ENCODE data around the gene CDRT4. TPM values are rescaled to one million over a fixed set of nuclear protein-coding genes. Genes with fewer than 3 reads are reported as not detected.

The CDRT4 gene
- polyA plus RNA-seq, 1 of the 3 experiments (the other 2 are of a cell fraction), result 4.6 TPM

DNA sequence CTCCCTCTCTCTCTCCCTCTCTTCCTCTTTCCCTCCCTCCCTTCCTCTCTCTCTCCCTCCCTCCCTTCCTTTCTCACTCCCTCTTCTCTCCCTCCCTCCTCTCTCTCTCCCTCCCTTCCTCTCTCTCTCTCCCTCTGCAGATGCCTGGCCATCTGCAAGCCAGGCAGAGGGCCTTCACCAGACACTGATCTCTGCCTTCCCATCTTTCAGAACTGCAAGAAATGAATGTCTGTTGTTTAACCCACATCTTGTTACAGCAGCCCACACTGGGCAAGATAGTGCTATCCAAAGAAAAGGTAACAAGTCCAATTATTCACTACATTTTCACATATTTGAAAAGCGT lies 26.2 kb upstream of the CDRT4 start:
- CTCF ChIA-PET, result interaction anchor here (0.7 to 20.1 kb wide), 3 partner anchors 9 to 231 kb away, joined by 6 to 359 read pairs (median 7); partner anchors contain the start of gene PMP22
- 3% methylated on average over 1 of the region's 1 CpG for WGBS (ENCODE audit: low lambda C conversion rate)
- no peak for DNase-seq

DNA sequence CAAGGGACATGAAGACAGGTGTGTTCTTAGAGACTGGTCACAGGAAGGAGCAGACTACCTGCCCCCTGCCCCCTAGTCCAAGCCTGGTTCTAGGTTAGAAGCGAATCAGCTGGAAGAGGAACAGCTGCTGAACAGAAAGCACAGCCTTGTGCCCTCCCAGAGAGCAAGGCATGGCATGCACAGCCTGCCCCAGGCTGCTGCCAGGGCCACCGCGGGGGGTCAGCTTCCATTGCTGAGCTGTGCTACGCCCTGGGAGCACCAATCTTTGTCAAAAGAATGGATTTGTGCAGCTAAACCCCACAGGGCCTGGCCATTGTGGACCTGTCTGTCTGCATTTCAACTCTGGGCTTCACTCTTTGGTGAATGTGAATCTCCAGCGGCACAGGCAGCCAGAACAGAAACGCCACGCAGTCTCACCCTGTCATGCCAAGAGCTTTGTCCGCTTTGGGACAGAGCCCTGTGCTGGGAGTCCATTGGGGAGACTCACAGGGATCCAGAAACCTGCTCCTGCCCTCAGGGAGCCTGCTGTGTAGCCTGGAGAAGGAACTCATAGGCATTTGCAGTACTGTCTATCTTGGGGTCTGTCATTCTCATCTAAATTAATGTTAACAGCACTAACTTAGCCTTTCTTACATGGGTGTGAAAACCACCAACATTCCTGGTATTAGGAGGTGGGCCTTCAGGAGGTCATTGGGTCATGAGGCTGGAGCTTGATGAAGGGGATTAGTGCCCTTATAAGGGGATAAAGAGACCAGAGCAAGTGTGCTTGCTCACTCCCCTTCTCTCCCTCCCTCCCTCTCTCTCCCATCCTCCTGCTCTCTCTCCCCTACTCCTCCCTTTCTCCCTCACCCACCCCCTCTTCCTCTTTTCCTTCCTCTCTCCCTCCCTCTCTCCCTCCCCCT lies 25.6 kb upstream of the CDRT4 start:
- no peaks in the 10 kb centered on the region for H3K9me3 ChIP-seq
- no peak for TF ChIP-seq MXI1 (IDR thresholded peaks at IDR 0.05; ENCODE audit: low read depth, low read length)
- TF ChIP-seq, protein P1, sequence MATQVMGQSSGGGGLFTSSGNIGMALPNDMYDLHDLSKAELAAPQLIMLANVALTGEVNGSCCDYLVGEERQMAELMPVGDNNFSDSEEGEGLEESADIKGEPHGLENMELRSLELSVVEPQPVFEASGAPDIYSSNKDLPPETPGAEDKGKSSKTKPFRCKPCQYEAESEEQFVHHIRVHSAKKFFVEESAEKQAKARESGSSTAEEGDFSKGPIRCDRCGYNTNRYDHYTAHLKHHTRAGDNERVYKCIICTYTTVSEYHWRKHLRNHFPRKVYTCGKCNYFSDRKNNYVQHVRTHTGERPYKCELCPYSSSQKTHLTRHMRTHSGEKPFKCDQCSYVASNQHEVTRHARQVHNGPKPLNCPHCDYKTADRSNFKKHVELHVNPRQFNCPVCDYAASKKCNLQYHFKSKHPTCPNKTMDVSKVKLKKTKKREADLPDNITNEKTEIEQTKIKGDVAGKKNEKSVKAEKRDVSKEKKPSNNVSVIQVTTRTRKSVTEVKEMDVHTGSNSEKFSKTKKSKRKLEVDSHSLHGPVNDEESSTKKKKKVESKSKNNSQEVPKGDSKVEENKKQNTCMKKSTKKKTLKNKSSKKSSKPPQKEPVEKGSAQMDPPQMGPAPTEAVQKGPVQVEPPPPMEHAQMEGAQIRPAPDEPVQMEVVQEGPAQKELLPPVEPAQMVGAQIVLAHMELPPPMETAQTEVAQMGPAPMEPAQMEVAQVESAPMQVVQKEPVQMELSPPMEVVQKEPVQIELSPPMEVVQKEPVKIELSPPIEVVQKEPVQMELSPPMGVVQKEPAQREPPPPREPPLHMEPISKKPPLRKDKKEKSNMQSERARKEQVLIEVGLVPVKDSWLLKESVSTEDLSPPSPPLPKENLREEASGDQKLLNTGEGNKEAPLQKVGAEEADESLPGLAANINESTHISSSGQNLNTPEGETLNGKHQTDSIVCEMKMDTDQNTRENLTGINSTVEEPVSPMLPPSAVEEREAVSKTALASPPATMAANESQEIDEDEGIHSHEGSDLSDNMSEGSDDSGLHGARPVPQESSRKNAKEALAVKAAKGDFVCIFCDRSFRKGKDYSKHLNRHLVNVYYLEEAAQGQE (IDR thresholded peaks at IDR 0.05; ENCODE audit: low read depth, low read length), result no peak
- no peak for TF ChIP-seq RXRA (IDR thresholded peaks at IDR 0.05; ENCODE audit: borderline replicate concordance, low read depth)
- TF ChIP-seq TEAD4 (IDR thresholded peaks at IDR 0.05; ENCODE audit: borderline replicate concordance, insufficient read depth), result no peak
- TF ChIP-seq NRF1 (IDR thresholded peaks at IDR 0.05; ENCODE audit: low read depth, low read length), result no peak
- TF ChIP-seq JUND (IDR thresholded peaks at IDR 0.05), result no peak
- no peak for TF ChIP-seq RFX5 (IDR thresholded peaks at IDR 0.05; ENCODE audit: low read length)
- TF ChIP-seq RCOR1 (IDR thresholded peaks at IDR 0.05; ENCODE audit: low read length), result no peak
- TF ChIP-seq CHD2 (IDR thresholded peaks at IDR 0.05; ENCODE audit: low read length, partially characterized antibody), result no peak
- TF ChIP-seq, protein P2, sequence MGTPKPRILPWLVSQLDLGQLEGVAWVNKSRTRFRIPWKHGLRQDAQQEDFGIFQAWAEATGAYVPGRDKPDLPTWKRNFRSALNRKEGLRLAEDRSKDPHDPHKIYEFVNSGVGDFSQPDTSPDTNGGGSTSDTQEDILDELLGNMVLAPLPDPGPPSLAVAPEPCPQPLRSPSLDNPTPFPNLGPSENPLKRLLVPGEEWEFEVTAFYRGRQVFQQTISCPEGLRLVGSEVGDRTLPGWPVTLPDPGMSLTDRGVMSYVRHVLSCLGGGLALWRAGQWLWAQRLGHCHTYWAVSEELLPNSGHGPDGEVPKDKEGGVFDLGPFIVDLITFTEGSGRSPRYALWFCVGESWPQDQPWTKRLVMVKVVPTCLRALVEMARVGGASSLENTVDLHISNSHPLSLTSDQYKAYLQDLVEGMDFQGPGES (IDR thresholded peaks at IDR 0.05; ENCODE audit: low read depth, low read length), result no peak
- no peak for TF ChIP-seq RAD21 (IDR thresholded peaks at IDR 0.05; ENCODE audit: low read length)
- TF ChIP-seq, protein P3, sequence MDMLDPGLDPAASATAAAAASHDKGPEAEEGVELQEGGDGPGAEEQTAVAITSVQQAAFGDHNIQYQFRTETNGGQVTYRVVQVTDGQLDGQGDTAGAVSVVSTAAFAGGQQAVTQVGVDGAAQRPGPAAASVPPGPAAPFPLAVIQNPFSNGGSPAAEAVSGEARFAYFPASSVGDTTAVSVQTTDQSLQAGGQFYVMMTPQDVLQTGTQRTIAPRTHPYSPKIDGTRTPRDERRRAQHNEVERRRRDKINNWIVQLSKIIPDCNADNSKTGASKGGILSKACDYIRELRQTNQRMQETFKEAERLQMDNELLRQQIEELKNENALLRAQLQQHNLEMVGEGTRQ (IDR thresholded peaks at IDR 0.05; ENCODE audit: borderline replicate concordance, low read depth, low read length), result no peak
- TF ChIP-seq EZH2phosphoT487 (IDR thresholded peaks at IDR 0.05; ENCODE audit: borderline replicate concordance, low read depth), result no peak
- H4K20me1 ChIP-seq (ENCODE audit: insufficient read depth), result no peaks in the 10 kb centered on the region
- H3K9ac ChIP-seq, result no peak overlapping the region
- H3K9me2 ChIP-seq, result no peaks in the 10 kb centered on the region
- WGBS (ENCODE audit: low lambda C conversion rate), result no CpG with 5 or more reads among the region's 8 CpGs
- H3K27ac ChIP-seq (ENCODE audit: low read depth in 2 of 2, low read length in 1 of 2), result no peak overlapping the region
- H3K4me2 ChIP-seq, result no peak overlapping the region
- no peaks in the 10 kb centered on the region for H3K27me3 ChIP-seq (ENCODE audit: insufficient read depth)
- H2AFZ ChIP-seq (ENCODE audit: low read depth), result no peak overlapping the region
- H3K79me2 ChIP-seq (ENCODE audit: insufficient read depth), result no peaks in the 10 kb centered on the region
- H3K4me3 ChIP-seq (ENCODE audit: low read depth in 2 of 2, low read length in 1 of 2), result no peak overlapping the region
- POLR2A ChIA-PET, result no interaction called here
- DNase-seq, result no peak
- peaks cover 0 to 11% of the 10 kb centered on the region in 2 experiments; a peak in 2 of 4 replicates for H3K4me1 ChIP-seq (ENCODE audit: control insufficient read depth in 1 of 2, insufficient read depth in 2 of 2, low read depth in 1 of 2, low read length in 1 of 2)
- H3K36me3 ChIP-seq (replicated peaks in 1 of 2; ENCODE audit: control insufficient read depth in 1 of 2, insufficient read depth in 2 of 2, low read length in 1 of 2), result peaks cover 4 to 11% of the 10 kb centered on the region in 2 experiments
- CTCF ChIA-PET, result interaction anchor here (1.0 to 20.1 kb wide), 3 partner anchors 9 to 231 kb away, joined by 3 to 359 read pairs (median 7); partner anchors contain the start of gene PMP22
- H3F3A ChIP-seq (replicated peaks; ENCODE audit: insufficient read depth), result peaks cover 14% of the 10 kb centered on the region

More for the DNA sequence above, 26.2 kb upstream of the CDRT4 start:
- peaks cover 14% of the 10 kb centered on the region for H3F3A ChIP-seq (replicated peaks; ENCODE audit: insufficient read depth)
- peaks cover 0 to 11% of the 10 kb centered on the region in 2 experiments; a peak in 2 of 4 replicates for H3K4me1 ChIP-seq (ENCODE audit: control insufficient read depth in 1 of 2, insufficient read depth in 2 of 2, low read depth in 1 of 2, low read length in 1 of 2)
- POLR2A ChIA-PET, result no interaction called here
- no peak overlapping the region for H2AFZ ChIP-seq (ENCODE audit: low read depth)
- no peak overlapping the region for H3K4me2 ChIP-seq
- no peak overlapping the region for H3K9ac ChIP-seq
- no peaks in the 10 kb centered on the region for H3K79me2 ChIP-seq (ENCODE audit: insufficient read depth)
- H3K27ac ChIP-seq (ENCODE audit: low read depth in 2 of 2, low read length in 1 of 2), result no peak overlapping the region
- no peaks in the 10 kb centered on the region for H3K9me2 ChIP-seq
- H3K27me3 ChIP-seq (ENCODE audit: insufficient read depth), result no peaks in the 10 kb centered on the region
- no peak overlapping the region for H3K4me3 ChIP-seq (ENCODE audit: low read depth in 2 of 2, low read length in 1 of 2)
- no peak for TF ChIP-seq RCOR1 (IDR thresholded peaks at IDR 0.05; ENCODE audit: low read length)
- TF ChIP-seq FOXM1 (IDR thresholded peaks at IDR 0.05; ENCODE audit: low read depth), result no peak
- H3K36me3 ChIP-seq (replicated peaks in 1 of 2; ENCODE audit: control insufficient read depth in 1 of 2, insufficient read depth in 2 of 2, low read length in 1 of 2), result peaks cover 4 to 13% of the 10 kb centered on the region in 2 experiments
- no peaks in the 10 kb centered on the region for H3K9me3 ChIP-seq
- H4K20me1 ChIP-seq (ENCODE audit: insufficient read depth), result no peaks in the 10 kb centered on the region

Measured in SK-N-SH (cell line).